Limb (tissue), 2 donors: Measurements from ENCODE around the gene PLOD2.
A peak's percentile ranks its signal among the peaks of the same experiment; 100 is the strongest.

Experiments used
- DNase-seq, 2 donors: peaks; one replicate each; pipeline ENCODE4 v3.0.0-alpha.2; 2016; ENCODE audit errors: extremely low spot score in 2 of 2

The PLOD2 gene

DNA sequence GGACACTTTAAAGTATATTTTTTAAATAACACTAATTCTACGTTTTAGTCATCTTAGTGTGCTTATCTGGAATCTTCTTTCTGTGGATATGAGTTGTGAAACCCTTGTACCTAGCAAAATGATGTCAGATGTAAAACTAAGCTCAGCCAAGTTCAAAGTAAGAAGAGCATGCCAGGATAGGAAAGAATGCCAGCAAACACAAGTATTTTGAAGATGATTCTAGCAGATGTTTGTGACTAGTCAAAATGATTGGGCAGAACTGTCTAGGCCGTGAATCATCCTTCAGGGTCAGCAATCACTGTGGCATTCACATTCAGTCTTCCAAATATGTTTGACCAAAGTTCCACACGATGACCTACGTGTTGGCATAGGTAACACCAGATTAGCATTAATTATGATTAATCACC is 5.4 kb upstream of the PLOD2 start:
- DNase-seq = no peak

DNA sequence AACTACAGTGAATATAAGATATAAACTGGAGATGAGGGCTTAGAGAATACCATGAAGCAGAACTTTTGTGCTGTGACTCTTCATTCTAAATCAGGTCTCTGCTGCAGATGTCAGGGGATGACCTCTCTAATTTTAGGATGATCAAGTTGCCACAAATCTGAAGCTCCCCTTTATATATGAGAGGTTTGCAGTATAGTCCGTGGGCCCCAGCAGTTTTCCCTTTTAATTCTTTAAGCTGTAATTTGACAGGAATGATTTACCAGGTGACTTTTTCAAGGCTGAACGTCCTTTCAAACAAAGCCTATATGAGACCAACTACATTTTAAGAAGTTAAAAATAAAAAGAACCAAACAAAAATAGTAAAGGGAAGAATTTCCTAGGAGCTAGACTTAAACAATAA is 4.9 kb upstream of the PLOD2 start:
- DNase-seq = no peak

DNA sequence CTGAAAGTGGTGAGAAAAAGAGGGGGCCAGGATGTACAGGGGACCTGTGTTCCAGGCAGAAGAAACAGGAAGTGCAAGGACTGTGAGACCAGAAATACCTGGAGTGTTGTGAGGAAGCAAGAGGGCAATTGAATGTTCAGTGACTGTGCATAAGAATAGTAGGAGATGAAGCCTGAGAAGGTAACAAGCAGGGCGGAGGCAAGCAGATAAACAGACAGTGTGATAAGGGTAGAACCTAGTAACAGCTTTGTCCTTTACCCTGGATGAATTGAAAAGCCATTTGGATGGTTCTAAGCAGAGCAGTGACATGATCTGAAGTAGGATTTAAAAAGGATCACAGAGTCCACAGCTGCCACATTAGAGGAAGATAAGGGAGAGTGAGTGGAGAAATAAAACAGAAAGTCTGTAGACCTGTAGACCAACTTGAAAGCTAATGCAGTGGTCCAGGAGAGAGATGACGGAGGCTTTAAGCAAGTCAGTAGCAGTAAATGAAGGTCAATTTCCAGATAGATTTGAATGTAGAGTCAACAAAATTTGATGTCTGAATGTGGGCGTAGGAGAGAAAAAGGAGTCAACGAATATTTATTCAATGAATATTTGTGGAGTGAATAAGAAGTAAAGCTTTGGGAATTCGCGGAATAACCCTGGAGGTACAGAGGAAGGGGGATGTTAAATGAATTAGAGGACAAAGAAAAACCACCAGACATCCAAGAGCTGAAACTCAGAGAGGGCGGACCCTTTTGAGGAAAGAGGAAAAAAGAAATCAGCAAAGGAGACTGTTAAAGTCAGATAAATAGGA is 4.2 kb upstream of the PLOD2 start:
- DNase-seq = no peak

DNA sequence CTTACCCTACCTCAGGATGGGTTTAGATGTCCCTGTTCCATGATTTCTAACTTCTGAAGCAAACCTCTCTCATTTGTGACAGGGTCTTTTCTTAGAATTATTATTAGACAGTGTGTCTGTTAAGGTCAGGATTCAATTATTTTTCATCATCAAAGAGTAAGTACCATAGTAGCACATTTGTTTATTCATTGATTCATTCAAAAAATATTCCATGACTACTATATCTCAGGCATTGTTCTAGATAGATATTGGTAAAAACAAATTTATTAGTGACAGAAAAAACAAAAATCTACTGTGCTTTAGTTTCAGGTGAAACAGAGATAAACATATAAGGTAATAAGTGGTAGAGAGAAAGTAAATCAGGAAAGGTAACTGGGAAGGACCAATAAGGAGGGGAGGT is 3.5 kb upstream of the PLOD2 start:
- no peak for DNase-seq

DNA sequence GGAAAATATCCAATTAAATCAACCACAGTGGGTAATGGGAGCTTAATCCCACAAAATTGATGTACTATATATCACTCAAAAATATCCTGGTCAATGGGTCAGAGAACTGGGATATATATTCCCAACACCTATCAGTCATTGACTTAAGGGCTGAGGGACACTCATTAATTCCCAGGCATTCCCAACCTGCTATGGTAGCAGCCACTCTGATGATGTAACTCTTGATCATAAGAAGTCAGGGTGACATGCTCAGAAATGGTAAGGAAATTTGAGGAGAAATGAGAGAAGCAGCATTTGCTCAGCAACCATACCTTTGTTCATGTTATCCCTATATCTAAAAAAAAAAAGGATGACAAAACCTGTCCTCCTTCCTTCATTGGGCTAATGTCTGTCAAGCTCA is 3.1 kb upstream of the PLOD2 start:
- no peak for DNase-seq

DNA sequence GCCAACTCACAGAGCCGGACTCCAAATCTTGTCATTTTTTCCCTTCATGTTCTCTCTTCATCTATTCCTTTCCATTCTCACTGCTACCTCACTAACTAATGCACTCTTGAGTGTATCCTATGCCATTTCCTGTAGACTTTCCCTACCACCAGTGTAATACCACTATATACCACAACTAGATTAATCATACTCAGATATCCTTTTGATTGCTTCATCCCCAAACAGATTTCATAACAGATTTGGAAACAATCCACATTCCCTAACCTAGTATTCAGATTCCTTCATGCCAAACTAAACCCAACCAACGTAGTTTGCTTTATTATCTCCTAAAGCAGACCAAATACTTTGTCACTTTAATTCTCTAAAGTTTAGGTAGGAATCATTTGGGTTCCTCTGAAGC is 2.6 kb upstream of the PLOD2 start:
- no peak for DNase-seq

DNA sequence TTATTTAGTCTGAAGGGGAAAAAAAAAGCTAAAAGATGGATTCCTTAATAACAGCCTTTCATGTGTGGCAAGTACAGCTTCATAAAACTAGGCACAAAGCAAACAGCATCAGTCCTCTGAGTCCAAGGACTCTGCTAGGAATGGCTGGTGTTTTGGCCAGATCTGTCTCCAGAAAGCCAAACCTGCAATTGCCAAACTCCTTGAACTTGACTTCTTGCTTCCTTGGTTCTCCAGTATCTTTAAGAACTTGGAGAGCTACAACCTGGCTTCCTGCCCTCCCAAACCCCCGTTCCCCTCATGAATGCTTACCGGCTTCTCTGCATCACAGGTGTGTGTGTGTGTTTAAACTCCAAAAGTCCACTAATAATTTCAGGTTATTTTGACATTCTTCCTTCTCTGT is 1.6 kb upstream of the PLOD2 start:
- no peak for DNase-seq

DNA sequence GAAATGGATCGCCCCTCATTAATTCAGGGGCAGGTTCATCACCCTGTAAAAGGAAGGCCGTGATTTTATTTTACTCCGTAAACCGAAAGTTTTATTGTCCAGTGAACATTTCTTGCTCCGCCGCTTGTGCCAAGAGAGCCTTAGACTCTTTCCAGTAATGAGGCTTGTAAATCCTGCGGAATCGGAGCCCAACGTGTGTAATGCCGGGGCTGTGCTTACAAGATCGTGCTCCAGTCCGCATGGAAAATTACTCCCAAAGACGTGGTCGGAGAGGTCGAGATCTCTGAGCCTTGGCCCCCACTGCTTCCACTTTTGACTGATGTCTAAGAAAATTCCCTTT is 649 bp upstream of the PLOD2 start:
- peak in 1 of 2 donors; percentile 52 for DNase-seq

DNA sequence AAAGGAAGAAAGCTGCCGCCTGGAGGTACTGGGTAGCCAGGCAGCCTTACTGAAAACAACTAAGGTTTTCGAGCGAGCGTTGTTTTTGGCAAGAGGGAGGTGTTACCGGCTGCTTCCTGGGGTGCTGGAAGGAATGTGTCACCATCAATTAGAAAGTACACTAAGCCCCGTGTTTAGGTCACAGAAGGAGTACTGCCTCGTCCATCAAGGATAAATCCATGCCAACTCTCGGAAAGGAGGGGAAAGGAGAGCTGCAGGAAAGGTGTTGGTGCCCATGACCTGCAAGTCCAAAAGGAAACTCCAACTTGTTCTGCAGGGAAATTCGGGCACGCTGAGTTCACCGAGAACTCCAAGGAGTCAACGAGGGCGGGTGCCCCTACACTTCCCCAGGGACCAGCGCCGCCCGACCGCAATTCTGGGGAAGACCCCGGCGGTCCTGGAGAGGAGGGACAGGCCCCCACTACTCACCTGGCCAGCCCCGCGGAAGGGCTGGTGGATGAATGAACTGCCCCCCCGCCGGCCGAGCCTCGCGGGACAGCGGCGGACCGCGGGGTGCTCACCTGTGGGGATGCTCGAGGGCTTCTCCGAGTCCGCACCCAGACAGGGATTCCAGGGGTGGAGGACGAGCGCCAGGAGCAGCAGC is 542 bp downstream of the PLOD2 start:
- peak; percentile 72 to 78 for DNase-seq

DNA sequence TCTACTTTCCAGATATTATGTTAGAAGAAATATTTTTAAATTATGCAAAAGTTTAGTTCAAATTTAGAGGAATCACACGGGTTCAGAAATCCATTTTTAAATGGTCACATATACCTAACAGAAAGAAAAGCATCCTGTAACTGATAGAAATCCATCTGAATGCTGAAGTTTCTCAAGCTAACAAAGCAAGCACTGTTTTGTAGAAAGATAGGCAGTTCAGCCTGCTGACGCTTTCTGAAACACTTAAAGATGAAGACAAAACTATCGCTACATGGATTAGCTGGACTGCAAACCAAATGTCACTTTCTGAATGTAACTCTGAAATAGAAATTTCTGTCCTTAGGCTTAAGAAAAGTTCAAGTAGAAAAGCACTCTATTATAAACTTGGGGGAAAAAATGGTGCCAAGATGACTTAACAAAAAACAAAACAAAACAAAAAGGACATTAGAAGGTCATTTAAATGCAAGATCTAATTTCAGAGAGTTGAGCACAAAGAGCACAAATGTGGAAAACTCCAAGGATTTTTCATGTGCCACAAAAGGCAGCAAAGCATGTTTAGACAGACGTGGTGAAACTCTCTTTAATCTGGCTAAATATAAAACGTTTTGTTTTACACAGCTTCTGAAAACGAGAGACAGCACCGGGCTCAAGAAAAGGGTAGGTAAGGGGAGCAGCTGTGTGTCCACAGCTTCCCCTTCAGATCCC is 1.2 kb downstream of the PLOD2 start:
- no peak for DNase-seq

DNA sequence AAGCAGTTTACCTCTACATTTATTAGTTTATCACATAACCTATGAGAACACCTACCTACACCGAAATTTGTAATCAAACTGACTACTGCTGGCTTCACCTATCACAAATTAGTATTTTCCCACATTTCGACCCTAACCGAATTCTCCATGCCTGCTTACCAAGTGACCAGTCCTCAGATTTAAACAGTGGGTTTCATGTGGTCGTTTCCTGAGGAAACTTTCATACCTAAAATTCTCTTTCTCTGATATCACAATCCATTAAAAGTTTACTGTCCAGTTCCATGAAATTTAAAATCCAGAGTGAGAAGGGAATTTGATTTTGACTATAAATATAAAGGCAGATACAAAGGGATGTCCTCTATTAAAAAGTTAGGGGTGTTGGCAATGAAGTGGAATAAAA is 1.9 kb downstream of the PLOD2 start:
- no peak for DNase-seq

DNA sequence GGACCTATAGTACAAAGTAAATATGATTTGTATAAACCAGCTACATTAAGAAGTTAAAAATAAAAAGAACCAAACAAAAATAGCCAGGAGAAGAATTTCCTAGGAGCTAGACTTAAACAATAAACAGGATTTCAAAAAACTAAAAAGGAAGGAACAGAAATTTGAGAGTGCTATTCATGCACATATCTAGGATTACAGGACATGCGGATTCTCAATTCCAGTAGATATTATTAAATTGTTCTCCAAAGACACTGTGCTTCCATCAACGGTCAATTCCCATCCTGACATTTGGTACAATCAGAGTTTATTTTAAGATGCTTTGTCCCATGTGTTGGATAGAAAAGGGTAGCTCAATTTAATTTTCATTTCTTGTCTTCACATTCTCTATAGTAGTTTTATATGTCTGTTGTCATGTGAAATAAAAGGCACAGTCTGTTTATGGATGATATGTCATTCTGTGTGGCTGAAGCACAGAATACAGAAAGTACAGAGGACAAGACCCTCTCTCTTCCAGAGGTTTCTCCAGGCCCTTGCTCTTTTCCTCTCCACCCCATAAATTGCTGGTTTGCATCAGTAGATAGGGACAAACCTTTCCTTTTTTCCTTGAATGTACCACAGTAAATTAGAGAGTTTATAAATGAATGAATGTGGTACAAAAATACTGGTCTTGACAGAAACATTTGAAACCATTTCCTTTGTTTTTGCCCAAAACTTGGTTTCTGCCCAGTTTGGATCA is 3.5 kb downstream of the PLOD2 start:
- no peak for DNase-seq

DNA sequence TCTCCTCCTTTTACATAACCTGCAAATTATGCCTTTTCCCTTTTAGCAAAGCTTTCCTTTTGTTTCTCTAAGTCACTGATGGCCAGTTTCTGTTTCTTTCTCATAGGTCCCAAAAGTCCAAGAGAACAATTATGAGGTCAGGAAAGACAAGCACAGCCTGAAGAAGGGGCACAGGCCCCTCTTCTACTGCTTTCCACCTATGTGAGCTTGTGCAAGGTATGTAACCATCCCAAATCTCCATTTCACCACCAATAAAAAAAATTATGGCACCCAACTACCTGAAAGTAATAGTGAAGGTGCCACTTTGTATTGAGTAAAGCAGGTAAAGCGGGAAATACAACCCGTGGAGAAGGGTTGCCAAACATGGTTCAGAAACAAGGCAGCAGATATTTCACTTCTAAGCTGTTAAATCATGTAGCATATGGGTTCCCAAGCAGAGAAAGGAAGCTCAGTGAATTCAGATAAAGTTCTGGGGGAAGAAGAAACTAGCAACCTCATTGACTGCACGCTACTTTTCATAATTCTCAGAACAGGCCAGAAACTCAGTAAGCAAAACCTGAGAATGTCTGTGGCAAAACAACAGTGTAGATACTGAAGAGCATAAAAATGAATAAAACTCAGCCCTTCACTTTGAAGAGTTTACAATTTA is 4.2 kb downstream of the PLOD2 start:
- DNase-seq = no peak

DNA sequence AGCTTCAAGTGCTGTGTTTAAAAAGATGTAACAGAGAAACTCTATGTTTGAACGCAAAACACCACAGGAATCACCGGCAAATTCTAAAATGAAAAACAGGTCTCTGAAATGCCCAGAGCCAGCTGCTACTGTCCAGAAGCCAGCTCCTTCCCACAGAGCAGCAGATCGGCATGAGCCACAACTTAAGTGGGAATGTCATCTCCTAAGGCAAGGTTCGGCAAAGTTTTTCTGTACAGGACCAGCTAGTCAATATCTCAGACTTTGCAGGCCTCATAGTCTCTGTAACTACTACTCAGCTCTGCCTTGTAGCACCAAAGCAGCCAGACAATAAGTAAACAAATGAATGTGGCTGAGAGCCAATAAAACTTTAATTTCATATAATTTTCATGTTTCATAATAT is 4.9 kb downstream of the PLOD2 start:
- DNase-seq = no peak

DNA sequence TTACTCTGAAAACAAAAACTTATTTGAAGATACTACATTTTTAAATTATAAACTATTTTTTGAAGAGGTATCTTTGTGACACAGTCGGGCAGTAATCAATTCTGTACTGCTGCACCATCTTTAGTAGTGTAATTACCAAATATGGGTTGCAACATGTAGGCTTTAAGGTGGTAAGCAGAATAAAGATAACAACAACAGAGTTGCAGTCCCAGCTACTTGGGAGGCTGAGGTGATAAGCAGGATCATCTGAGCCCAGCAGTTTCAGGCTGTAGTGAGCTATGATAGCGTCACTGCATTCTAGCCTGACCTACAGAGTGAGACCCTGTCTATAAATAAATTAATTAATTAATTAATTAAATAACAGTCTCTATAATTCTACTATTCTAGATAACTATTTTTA is 6.0 kb downstream of the PLOD2 start:
- no peak for DNase-seq

DNA sequence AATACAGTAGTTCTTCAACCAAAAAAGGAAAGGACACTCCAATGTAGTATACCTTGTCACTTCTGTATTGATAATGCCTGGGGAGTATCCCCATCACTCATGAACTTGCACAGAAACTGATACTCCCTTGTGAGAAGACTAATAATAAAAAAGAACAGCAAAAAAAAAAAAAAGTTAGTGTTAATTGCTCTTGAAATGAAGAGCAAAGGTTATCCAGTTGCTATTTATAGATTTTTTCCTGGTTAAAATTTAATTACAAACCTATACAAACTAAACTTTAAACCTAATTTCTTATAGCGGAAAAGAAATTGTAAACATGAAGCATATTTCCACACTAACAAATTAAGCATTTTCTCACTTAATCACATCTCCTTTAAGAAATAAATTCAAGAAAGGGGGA is 6.7 kb downstream of the PLOD2 start:
- no peak for DNase-seq

DNA sequence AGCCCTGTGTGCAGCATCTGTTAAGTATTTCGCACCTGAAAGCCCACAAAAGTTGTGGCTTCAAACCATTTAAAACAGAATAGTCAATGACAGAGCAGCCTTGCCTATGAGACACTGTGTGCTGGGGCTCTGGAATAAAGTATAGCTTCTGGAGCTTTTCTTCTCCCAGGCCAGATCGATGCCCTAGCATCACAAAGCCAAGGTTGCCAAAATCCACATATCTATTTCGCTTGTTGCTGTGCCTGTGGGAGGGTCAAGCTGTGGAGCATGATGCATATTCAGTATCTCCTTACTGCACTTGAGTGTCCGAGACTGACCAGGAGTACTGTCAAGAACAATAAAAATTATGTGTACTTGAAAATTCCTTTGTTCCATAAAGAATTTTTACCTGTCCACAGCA is 7.6 kb downstream of the PLOD2 start:
- DNase-seq = no peak

DNA sequence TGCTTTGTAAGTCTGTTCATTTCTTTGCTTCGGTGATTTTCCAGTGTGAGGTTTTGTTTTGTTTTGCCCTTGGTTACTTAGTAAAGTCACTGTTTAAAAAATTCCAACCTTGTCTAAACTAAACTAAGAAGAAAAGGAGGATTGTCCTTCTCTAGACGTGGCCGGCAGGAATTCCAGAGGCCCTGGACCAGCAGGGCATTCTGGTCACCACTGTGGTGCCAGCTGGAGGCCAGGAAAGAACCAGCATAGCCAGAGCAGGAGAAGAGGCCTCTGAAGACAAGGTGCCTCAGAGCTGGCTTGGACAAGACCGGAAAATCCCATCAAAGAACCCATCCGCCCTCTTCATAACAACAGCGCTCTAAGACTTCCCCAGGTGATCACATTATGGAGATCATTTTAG is 8.2 kb downstream of the PLOD2 start:
- no peak for DNase-seq

DNA sequence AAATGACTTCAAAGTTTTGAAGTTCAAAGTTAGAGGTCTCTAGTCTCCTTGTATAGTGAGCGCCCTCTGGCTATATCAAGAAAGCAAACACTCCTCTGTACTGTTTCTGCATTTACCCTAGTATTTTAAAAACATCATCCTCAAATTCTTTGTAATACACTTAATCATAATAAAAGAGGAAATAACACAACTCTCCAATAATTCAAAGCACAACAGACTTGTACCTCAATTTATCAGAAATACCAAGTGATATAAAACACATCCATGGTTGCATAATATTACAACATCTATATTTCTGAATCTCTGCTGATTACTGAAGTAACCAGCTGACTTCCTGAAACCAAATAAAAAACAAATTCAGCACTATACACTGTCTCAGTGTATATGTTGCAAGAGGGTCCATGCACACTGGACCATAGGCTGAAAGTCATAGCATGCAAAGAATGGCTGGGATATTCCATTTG is 12.5 kb downstream of the PLOD2 start:
- DNase-seq = no peak

DNA sequence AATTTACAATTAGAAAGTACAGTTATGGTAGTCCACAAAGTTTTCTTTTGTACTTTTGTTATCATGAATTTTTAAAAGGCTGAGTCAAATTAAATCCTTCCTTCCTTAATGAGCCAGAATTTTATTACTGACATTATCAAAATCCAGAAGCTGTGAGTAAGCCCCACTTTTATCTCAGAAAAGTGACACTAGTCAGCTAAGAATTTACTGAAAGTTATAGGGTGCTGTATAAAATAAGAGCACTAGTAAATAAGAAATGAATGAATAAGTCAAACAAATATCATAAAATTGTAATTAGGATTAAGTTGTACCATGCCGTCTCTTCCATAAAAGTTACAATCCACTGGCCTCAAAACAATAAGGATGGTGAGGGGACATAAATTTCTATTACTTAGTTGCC is 15.3 kb downstream of the PLOD2 start:
- DNase-seq = no peak

DNA sequence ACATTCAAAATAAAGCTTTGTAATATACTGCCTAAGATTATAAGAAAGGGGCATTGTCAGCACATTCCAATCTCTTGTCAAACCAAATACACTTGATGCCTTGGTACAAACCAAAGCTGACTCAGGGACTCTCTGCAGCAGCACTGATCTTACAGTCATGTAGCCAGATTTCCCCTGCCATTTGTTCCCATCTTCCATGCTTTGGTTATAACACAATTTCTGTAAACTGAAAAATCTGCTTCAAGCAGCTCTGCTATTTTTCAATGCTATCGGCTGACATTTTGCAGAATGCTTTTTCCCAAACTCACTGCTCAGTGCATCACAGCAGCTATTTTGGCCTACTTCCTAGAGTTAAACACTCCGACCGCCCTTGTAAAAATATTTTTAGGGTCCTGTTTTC is 18.2 kb downstream of the PLOD2 start:
- no peak for DNase-seq
